Tibial nerve (tissue), 4 donors: ENCODE measurements around the gene KDM4B.

Experiments
- EP300 ChIP-seq, 2 donors: sonication (generic); formaldehyde crosslinking; IDR thresholded peaks; one replicate each; pipeline ENCODE4 v1.6.1; 2017; ENCODE audit warnings: antibody characterized with exemption in 2 of 2, mild to moderate bottlenecking in 1 of 2
- TF ChIP-seq, protein P1 (sequence below), 5 experiments: fragments of 200-600 bp in 3 of 5; fragments of 450-650 bp in 2 of 5; sonication (generic) in 3 of 5; IDR thresholded peaks; one replicate each; pipeline ENCODE4 v1.5.1; 2016 to 2019; ENCODE audit warnings: antibody characterized with exemption in 5 of 5, mild to moderate bottlenecking in 3 of 5, moderate library complexity in 2 of 5

DNA sequence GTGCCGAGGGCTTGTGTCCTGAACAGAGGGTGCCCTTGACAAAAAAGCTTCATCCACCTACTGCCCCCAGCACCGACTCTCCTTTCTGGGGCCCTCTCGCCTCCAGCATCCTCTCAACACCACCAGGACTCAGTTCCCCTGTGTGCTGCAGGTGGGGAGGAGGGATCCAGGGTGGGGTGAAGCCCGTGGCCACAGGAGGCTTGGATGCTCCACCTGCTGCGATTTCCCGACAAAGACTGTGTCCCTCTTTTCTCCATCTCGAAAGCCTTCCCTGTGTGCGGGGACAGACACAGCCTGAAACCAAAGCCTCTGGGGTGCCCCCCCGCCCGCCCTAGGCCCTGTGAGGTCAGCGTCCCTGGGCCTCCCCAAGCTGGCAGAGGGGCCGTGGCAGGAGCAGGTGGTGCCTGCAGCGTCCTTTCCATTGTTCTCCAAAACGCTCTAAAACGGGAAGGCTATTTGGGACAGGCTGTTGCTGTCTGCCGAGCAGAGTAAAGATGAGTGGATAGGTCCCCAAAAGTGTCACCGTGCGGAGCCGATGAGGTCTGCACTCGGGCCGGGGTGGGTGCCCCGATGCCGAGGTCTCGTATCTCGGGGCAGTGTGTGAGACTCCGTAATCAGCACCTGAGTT, 186.0 kb downstream of the KDM4B start:
- TF ChIP-seq, protein P1, sequence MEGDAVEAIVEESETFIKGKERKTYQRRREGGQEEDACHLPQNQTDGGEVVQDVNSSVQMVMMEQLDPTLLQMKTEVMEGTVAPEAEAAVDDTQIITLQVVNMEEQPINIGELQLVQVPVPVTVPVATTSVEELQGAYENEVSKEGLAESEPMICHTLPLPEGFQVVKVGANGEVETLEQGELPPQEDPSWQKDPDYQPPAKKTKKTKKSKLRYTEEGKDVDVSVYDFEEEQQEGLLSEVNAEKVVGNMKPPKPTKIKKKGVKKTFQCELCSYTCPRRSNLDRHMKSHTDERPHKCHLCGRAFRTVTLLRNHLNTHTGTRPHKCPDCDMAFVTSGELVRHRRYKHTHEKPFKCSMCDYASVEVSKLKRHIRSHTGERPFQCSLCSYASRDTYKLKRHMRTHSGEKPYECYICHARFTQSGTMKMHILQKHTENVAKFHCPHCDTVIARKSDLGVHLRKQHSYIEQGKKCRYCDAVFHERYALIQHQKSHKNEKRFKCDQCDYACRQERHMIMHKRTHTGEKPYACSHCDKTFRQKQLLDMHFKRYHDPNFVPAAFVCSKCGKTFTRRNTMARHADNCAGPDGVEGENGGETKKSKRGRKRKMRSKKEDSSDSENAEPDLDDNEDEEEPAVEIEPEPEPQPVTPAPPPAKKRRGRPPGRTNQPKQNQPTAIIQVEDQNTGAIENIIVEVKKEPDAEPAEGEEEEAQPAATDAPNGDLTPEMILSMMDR (IDR thresholded peaks at IDR 0.05), result no peak
- TF ChIP-seq EP300 (IDR thresholded peaks at IDR 0.05), result no peak
